ENCODE measurements around the gene C22orf15. TPM values are rescaled to one million over a fixed set of nuclear protein-coding genes. Genes with fewer than 3 reads are reported as not detected.

C22orf15 gene
- total RNA-seq, 1 experiment from 2014 or later: 2.7 TPM

GRCh38 chr22:23753385-23753784 lies 9.4 kb upstream of the C22orf15 start:
- CTCF ChIA-PET: interaction anchor here (1.2 kb wide), 1 partner anchor 96 kb away, joined by 4 read pairs; no protein-coding TSS in a partner anchor
- no peak overlapping the region for H3K4me3 Mint-ChIP-seq
- H3K27ac Mint-ChIP-seq: no peak overlapping the region
- no peak for TF ChIP-seq ZNF512 (CRISPR knock-in tag; IDR thresholded peaks at IDR 0.05; ENCODE audit: borderline replicate concordance)
- TF ChIP-seq MYBL2 (CRISPR knock-in tag; IDR thresholded peaks at IDR 0.05): no peak
- TF ChIP-seq FOXP1 (CRISPR knock-in tag; IDR thresholded peaks at IDR 0.05; ENCODE audit: borderline replicate concordance): no peak
- no peak for TF ChIP-seq MAX (CRISPR knock-in tag; IDR thresholded peaks at IDR 0.05)
- TF ChIP-seq FOXK1 (CRISPR knock-in tag; IDR thresholded peaks at IDR 0.05): no peak
- no peak for TF ChIP-seq ETV6 (CRISPR knock-in tag; IDR thresholded peaks at IDR 0.05)
- no peak for TF ChIP-seq SMAD3 (CRISPR knock-in tag; IDR thresholded peaks at IDR 0.05; ENCODE audit: borderline replicate concordance)
- TF ChIP-seq ZNF425 (CRISPR knock-in tag; conservative IDR thresholded peaks at IDR 0.05): no peak
- TF ChIP-seq FOXP4 (CRISPR knock-in tag; IDR thresholded peaks at IDR 0.05): no peak
- no peak for TF ChIP-seq TEAD1 (CRISPR knock-in tag; IDR thresholded peaks at IDR 0.05)
- no peak for TF ChIP-seq RORB (CRISPR knock-in tag; IDR thresholded peaks at IDR 0.05)
- no peak for TF ChIP-seq ZNF423 (CRISPR knock-in tag; IDR thresholded peaks at IDR 0.05)
- TF ChIP-seq ZNF416 (CRISPR knock-in tag; IDR thresholded peaks at IDR 0.05): no peak
- TF ChIP-seq ESRRA (CRISPR knock-in tag; IDR thresholded peaks at IDR 0.05; ENCODE audit: borderline replicate concordance): no peak
- H3K27me3 Mint-ChIP-seq (ENCODE audit: low read depth): no peaks in the 10 kb centered on the region; the same call in 1 of the 2 replicates
- POLR2A ChIA-PET: no interaction called here
- DNase-seq (ENCODE audit: low spot score) (no peak), ATAC-seq (no peak)
- H3K9me3 Mint-ChIP-seq: no peaks in the 10 kb centered on the region
- peaks cover 28% of the 10 kb centered on the region for H3K4me1 Mint-ChIP-seq
- H3K36me3 Mint-ChIP-seq: no peaks in the 10 kb centered on the region

- Mint-ChIP-seq H3K27me3 (ENCODE audit: low read depth) (no peaks in the 10 kb centered on the region; the same call in 1 of the 2 replicates), H3K36me3 (no peaks in the 10 kb centered on the region), H3K27ac (no peak within 1 kb of the TSS), H3K4me1 (peaks cover 28% of the 10 kb centered on the region), H3K4me3 (no peak within 1 kb of the TSS), H3K9me3 (no peaks in the 10 kb centered on the region)
- POLR2A ChIA-PET: no interaction called here
- DNase-seq (ENCODE audit: low spot score) (peak; percentile 29), ATAC-seq (0 out of 2 replicates have a peak, but pooled peaks have one; percentile 4)
- TF ChIP-seq ESRRA (CRISPR knock-in tag; IDR thresholded peaks at IDR 0.05; ENCODE audit: borderline replicate concordance): no peak
- no peak for TF ChIP-seq CBFB (CRISPR knock-in tag; IDR thresholded peaks at IDR 0.05; ENCODE audit: low read depth)
- TF ChIP-seq IRF1 (CRISPR knock-in tag; IDR thresholded peaks at IDR 0.05): no peak
- no peak for TF ChIP-seq PRRX2 (CRISPR knock-in tag; IDR thresholded peaks at IDR 0.05)
- TF ChIP-seq FOXP1 (CRISPR knock-in tag; IDR thresholded peaks at IDR 0.05; ENCODE audit: borderline replicate concordance): no peak
- no peak for TF ChIP-seq E2F1 (CRISPR knock-in tag; IDR thresholded peaks at IDR 0.05)
- TF ChIP-seq FOXK1 (CRISPR knock-in tag; IDR thresholded peaks at IDR 0.05): no peak
- TF ChIP-seq AR (CRISPR knock-in tag; IDR thresholded peaks at IDR 0.05): no peak
- TF ChIP-seq ELF4 (CRISPR knock-in tag; IDR thresholded peaks at IDR 0.05; ENCODE audit: low read depth): no peak
- CTCF ChIA-PET: no interaction called here
These were observed 8.4 kb upstream of the C22orf15 start, which contains the start of gene VPREB3 for GRCh38 chr22:23754220-23754919. VPREB3 (minus strand) TSS chr22:23754425; CDS start chr22:23754363, 62 bp downstream.
